K562 (cell line): ENCODE measurements around the gene TMEM79. TPM values are rescaled to one million over a fixed set of nuclear protein-coding genes. Genes with fewer than 3 reads are reported as not detected.

Source experiments
- ATAC-seq: fragments of 200-7000 bp; cut with Tn5 transposase; 3 replicates; pipeline ENCODE4 v1.9.1; 2020; ENCODE audit warnings: moderate library complexity
- BruUV-seq: library from RNA; stranded (reverse); fragments of 400-500 nt; replicated peaks from 2 replicates; lab custom pipeline; 2021; lab: Mats Ljungman, UMichigan
- CTCF ChIA-PET: fragments of 300-600 bp; formaldehyde crosslinking; extraction: SDS; loops from one replicate; lab custom pipeline; 2021; ENCODE audit warnings: low intra/inter-chr PET ratio; lab: Yijun Ruan, JAX
- POLR2A ChIA-PET: fragments of 300-600, 350-650 bp; sonication (Branson Sonifier 250); formaldehyde crosslinking; extraction: SDS; loops from one replicate; lab custom pipeline; 2021; ENCODE audit warnings: antibody characterized with exemption, inconsistent platforms; lab: Yijun Ruan, JAX
- DNase-seq, 4 experiments: peaks; one replicate each; pipeline versions ENCODE4 v3.0.0 to v3.0.0-alpha.2; 2011 to 2018; ENCODE audit warnings: low spot score in 3 of 4, mixed read lengths in 3 of 4; ENCODE audit errors: extremely low read depth in 1 of 4
- FAIRE-seq: peaks from 2 replicates; lab custom pipeline; 2011; peaks lifted over from hg19 to GRCh38; lab: Jason Lieb, UNC
- H2AFZ ChIP-seq: 2 replicates; pipeline ENCODE4 v1.6.0; 2011; ENCODE audit warnings: low read depth, low read length, control low read depth, inconsistent platforms
- H3K27ac ChIP-seq: fragments of 200-600 bp; 3 replicates; pipeline ENCODE4 v1.8.0; 2011; ENCODE audit warnings: low read depth, mild to moderate bottlenecking, control low read depth, inconsistent platforms, low read length, moderate library complexity, mixed read lengths; ENCODE audit errors: extremely low read depth
- H3K27me3 ChIP-seq, 2 experiments: fragments of 300-600 bp in 1 of 2; 2 replicates in 1 of 2; 3 replicates in 1 of 2; pipeline versions ENCODE4 v1.6.0 to v1.8.0; 2011; ENCODE audit warnings: inconsistent platforms in 2 of 2, low read length in 2 of 2, mild to moderate bottlenecking in 1 of 2, mixed read lengths in 1 of 2, moderate library complexity in 1 of 2; ENCODE audit not compliant: control insufficient read depth in 2 of 2, insufficient read depth in 2 of 2
- H3K36me3 ChIP-seq: fragments of 300-600 bp; 3 replicates; pipeline ENCODE4 v1.8.0; 2011; ENCODE audit warnings: mild to moderate bottlenecking, low read length, inconsistent platforms; ENCODE audit not compliant: control insufficient read depth, insufficient read depth
- H3K4me1 ChIP-seq, 2 experiments: fragments of 200-600 bp in 1 of 2; replicated peaks in 1 of 2; 2 replicates in 1 of 2; 3 replicates in 1 of 2; pipeline versions ENCODE4 v1.5.1 to v1.8.0; 2011; ENCODE audit warnings: inconsistent platforms in 2 of 2, low read length in 2 of 2, mild to moderate bottlenecking in 1 of 2, mixed read lengths in 1 of 2, moderate library complexity in 1 of 2; ENCODE audit not compliant: control insufficient read depth in 2 of 2, insufficient read depth in 2 of 2
- H3K4me2 ChIP-seq: 2 replicates; pipeline ENCODE4 v1.6.1; 2011; ENCODE audit warnings: low read length, control low read depth, inconsistent platforms, mixed read lengths; ENCODE audit not compliant: insufficient read depth
- H3K4me3 ChIP-seq: fragments of 200-600 bp; sonication (generic), shearing (Covaris generic); 2 replicates; pipeline ENCODE4 v1.5.1; 2016; ENCODE audit warnings: control low read depth, inconsistent platforms
- H3K79me2 ChIP-seq: fragments of 200-600 bp; 3 replicates; pipeline ENCODE4 v1.8.0; 2011; ENCODE audit warnings: low read length, inconsistent platforms; ENCODE audit not compliant: control insufficient read depth, insufficient read depth
- H3K9ac ChIP-seq, 2 experiments: 2 replicates each; pipeline versions ENCODE4 v1.6.0 to v1.6.1; 2011; ENCODE audit warnings: low read depth in 2 of 2, low read length in 2 of 2, control low read depth in 1 of 2, inconsistent platforms in 1 of 2, mild to moderate bottlenecking in 1 of 2, mixed read lengths in 1 of 2; ENCODE audit not compliant: insufficient read depth in 1 of 2
- H3K9me1 ChIP-seq: one replicate; pipeline ENCODE4 v1.6.0; 2011; ENCODE audit warnings: inconsistent platforms, mild to moderate bottlenecking, low read length, moderate library complexity; ENCODE audit not compliant: control insufficient read depth, insufficient read depth
- H3K9me3 ChIP-seq: replicated peaks from 2 replicates; pipeline ENCODE4 v1.5.1; 2011; ENCODE audit warnings: low read depth, low read length, inconsistent platforms; ENCODE audit not compliant: control insufficient read depth, insufficient read depth
- H4K20me1 ChIP-seq: replicated peaks from 2 replicates; pipeline ENCODE4 v1.6.1; 2011; ENCODE audit warnings: low read length, inconsistent platforms, mixed read lengths; ENCODE audit not compliant: control insufficient read depth, insufficient read depth
- GTF3C2 ChIP-seq: IDR thresholded peaks from 3 replicates; pipeline ENCODE4 v1.6.1; 2011; ENCODE audit warnings: borderline replicate concordance, mild to moderate bottlenecking, moderate library complexity; ENCODE audit not compliant: insufficient read length; ENCODE audit errors: extremely low read depth
- POLR2G ChIP-seq: fragments of 200-400 bp; formaldehyde crosslinking; IDR thresholded peaks from 2 replicates; pipeline ENCODE4 v1.6.1; 2017; ENCODE audit warnings: low read depth, mild to moderate bottlenecking, antibody characterized with exemption, low read length, moderate library complexity
- WGBS: fragments of 100-300 bp; shearing (Covaris generic); methylation state at CpG from one replicate; pipeline ENCODE4 v1.1.6; 2016; ENCODE audit warnings: low coverage, mixed read lengths; ENCODE audit not compliant: insufficient coverage; ENCODE audit errors: missing lambda C conversion rate; 5-methylcytosine and 5-hydroxymethylcytosine counted together
- in situ Hi-C: fragments of 300-500 bp; cut with MboI; formaldehyde crosslinking; loops from 4 replicates; pipeline ENCODE4 v1.15.0; 2018; ENCODE audit warnings: inconsistent platforms, mixed read lengths
- intact Hi-C: fragments of 100-400 bp; cut with micrococcal nuclease; formaldehyde crosslinking; loops from 2 replicates; pipeline ENCODE4 v1.14.2; 2022
- polyA plus RNA-seq, 8 experiments: library from polyadenylated mRNA; depleted of rRNA in 4 of 8; stranded (reverse) in 5 of 8; unstranded in 3 of 8; fragments of >200 nt; fragmentation: Nextera tagmentation in 2 of 8; fragmentation: Illumina TruSeq in 1 of 8; extraction: Ambion mirVana in 2 of 8; extraction: Trizol in 1 of 8; gene quantifications; 2 replicates each; pipeline versions ENCODE4 v1.2.1 to v1.2.3, GENCODE V29; 2011 to 2014; ENCODE audit warnings: inconsistent platforms in 1 of 8, missing spikeins in 1 of 8
- total RNA-seq, 7 experiments: library from RNA; depleted of rRNA in 6 of 7; stranded (reverse); fragments of >200 nt in 6 of 7; fragmentation: Illumina TruSeq in 2 of 7; extraction: Trizol in 2 of 7; gene quantifications; 2 replicates each; pipeline versions ENCODE4 v1.2.1 to v1.2.3, GENCODE V29; 2011 to 2021; ENCODE audit warnings: low replicate concordance in 1 of 7

The TMEM79 gene
- total and polyA plus RNA-seq, 9 of the 15 experiments (the other 6 are each of a cell fraction or from before 2014, with no cell fraction given) = 0.69 to 6.8 (median 4.0) TPM

GRCh38 chr1:156263288-156263655 lies 20.9 kb upstream of the TMEM79 start:
- POLR2A ChIA-PET = interaction anchor here (0.6 to 2.4 kb wide), 5 partner anchors 10 to 69 kb away, joined by 3 to 9 read pairs (median 4); partner anchors contain the start of gene SLC25A44
- Histone ChIP-seq H3K4me3 (no peak overlapping the region), H3K36me3 (peaks cover 91% of the 10 kb centered on the region), H2AFZ (no peak overlapping the region), H4K20me1 (0 out of 2 replicates have a peak, but pooled peaks cover 5% of the 10 kb centered on the region)
- intact Hi-C loops = no loop called here
- ATAC-seq = no peak
- no TSS peak for BruUV-seq
- FAIRE-seq = no peak
- 0 out of 2 replicates have a peak, but pooled peaks have one; percentile 15 for TF ChIP-seq POLR2G
- no peak for TF ChIP-seq GTF3C2
- TF ChIP-seq, all 486 proteins: peak for 1
- peak overlapping the region in 1 of 2 experiments; percentile 49; a peak in 2 of 4 replicates for H3K9ac ChIP-seq
- H3K27me3 ChIP-seq = no peaks in the 10 kb centered on the region
- DNase-seq = no peak
- H3K9me3 ChIP-seq = no peaks in the 10 kb centered on the region
- no peak overlapping the region for H3K4me2 ChIP-seq
- CTCF ChIA-PET = no interaction called here
- no peaks in the 10 kb centered on the region for H3K9me1 ChIP-seq
- in situ Hi-C loops = no loop called here
- 92% methylated on average over 9 of the region's 9 CpGs for WGBS
- no peak overlapping the region for H3K27ac ChIP-seq
- H3K4me1 ChIP-seq = peaks cover 0 to 4% of the 10 kb centered on the region in 2 experiments; a peak in 3 of 5 replicates
- H3K79me2 ChIP-seq = no peaks in the 10 kb centered on the region
